GM21717 (cell line): ENCODE measurements around the gene DEFB110.
A peak's percentile ranks its signal among the peaks of the same experiment; 100 is the strongest.

Experiments
- ATAC-seq: cut with Tn5 transposase; IDR thresholded peaks from one replicate; pipeline ENCODE4 v1.9.1; 2021; ENCODE audit warnings: mild to moderate bottlenecking, moderate library complexity; ENCODE audit not compliant: unreplicated experiment

DEFB110 gene

GRCh38 chr6:50021894-50022293 is at the start of gene DEFB110:
Gene DEFB110, minus strand, starts transcription at chr6:50021994. Its CDS starts 59 bp downstream, at chr6:50021935.
- ATAC-seq, result no peak

DNA sequence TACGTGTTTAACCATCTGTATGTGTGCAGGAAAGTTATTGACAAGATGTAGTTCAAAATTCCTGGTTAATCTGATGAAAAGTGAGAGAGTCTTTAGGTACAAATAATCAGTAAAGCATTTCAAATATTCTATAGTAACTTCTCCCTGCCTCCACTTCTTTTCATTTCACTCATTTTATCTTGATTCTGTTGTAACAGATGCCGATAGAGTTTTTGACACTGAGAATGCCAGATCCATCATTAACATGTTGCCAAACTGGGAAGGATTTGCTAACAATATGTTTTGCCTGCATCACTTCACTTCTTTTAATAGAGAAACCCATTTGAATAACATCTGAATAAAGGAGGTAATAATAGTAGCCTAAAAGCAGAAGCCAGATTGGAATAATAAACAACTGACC is 48.3 kb upstream of the DEFB110 start:
- ATAC-seq, result no peak

DNA sequence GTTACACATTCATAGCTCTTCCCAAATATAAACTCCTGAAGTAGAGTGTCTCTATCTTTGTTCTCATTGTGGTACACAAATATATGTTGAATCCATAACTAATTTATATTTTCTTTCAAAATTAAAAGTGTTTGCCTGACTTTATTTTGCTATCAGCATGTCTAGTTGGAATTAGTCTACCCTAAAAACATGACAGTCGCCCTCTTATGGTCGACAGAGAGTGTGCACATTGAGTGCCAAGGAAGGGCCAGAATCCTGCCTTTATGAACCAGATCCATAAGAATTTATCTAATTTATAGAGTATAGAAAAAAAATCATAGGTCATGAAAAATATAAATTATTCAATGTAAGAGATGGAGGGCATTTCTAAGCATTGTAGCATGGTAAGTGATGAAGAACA is 40.3 kb upstream of the DEFB110 start:
- ATAC-seq, result no peak

GRCh38 chr6:50056242-50056641 is 34.4 kb upstream of the DEFB110 start:
- peak; percentile 68 for ATAC-seq

DNA sequence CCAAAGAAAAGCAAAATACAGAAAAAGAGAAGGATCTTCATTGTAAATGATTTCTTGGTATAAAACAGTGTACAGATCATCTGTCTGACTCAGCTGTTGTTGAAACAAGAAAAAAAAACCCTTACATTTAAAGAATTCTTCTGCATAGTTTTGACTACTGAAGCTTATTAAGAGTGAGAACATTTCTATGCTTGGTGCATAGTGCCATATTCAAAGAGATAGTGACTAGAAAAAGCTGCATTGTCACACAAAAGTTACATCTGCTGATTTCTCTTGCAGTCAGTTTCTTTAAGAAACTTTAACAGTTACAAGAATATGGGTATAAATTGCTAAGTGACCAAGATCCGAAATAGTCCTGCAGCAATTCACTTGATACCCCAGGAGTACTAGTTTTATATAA is 28.0 kb upstream of the DEFB110 start, which contains the start of gene DEFB112:
TSS of gene DEFB112 (minus strand) at position 101 of the 400 bp plus-strand sequence. CDS start at position 41, 60 bp downstream.
- ATAC-seq, result no peak

DNA sequence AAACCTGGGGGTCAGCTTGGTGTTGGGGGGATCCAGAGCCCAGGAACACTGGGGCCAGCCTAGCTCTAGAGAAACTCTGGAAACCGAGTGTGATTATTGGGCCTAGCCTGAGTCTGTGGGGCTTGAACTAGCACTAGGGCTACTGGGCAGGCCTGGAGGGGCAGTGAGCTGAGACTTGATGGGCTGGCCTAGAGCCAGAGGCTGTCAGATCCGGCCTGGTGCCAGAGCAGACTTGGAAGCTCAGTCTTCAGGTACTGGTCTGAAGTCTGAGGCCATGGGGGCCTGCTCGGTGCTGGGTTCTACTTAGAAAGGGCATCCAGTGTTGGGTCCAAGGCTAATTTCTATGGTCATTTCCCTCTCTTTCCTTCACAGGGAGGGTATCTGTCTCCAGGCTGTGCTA is 25.2 kb upstream of the DEFB110 start:
- no peak for ATAC-seq

GRCh38 chr6:50030777-50031562 is 9.2 kb upstream of the DEFB110 start:
- ATAC-seq, result no peak

GRCh38 chr6:50030350-50030749 is 8.6 kb upstream of the DEFB110 start:
- ATAC-seq, result no peak

- ATAC-seq, result no peak
Measured at GRCh38 chr6:50025258-50025657, 3.5 kb upstream of the DEFB110 start.

GRCh38 chr6:50007819-50008218 is 14.0 kb downstream of the DEFB110 start:
- no peak for ATAC-seq

DNA sequence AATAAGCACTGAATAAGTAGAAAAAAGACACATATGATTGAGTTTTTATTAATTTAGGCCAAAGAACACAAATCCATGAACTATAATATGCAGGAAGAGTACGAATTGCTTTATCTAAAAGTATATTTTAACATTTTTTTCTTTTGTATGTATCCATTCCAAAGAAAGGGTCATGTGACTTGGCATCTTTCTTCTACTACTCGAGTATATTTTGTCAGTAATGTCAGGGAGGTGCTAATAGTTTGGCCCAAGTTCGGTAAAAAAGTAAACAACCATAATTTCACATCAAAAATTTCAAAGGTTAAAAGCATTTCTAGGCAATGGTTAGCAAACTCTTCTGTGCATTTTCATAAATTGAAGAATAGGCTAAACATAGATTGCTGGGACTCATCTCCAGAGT is 18.7 kb downstream of the DEFB110 start:
- ATAC-seq, result no peak

GRCh38 chr6:49995278-49995677 is 26.5 kb downstream of the DEFB110 start:
- no peak for ATAC-seq

- ATAC-seq, result no peak
Measured at GRCh38 chr6:49988900-49989299, 32.9 kb downstream of the DEFB110 start.

DNA sequence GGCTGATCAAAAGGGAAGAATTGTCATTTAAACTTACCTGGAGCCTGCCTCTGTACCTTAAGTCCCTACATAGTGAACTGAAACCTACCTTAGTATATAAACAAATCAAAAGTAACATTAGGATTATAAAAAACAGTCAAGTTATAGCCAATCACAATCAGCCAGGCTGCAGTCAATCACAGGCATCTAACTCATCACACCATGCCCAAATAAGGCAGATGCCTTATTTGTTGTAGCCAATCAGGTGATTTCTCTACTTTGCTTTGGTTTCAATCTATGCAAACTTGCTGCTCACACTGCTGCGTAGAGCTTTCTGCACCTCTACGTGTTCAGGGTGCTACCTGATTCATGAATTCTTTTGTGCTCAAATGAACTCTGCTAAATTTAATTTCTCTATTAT is 34.0 kb downstream of the DEFB110 start:
- ATAC-seq, result no peak

DNA sequence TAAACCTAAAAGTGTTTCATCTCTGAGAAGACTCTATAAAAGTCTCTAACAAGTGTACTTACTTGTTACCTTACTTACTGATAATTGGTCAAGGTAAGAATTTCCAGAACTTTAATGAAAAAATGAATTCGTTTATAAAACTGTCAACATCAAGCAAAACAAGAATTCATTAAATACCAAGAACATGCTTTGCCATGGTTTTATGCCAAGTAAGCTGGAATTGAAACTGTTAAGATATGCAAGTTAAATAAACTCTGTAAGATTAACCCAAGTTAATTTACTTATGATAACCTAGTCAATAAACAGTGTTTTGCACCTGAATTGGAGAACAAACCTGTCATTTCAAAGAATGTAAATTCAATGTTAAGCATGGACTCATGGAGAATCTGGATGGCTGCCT is 35.2 kb downstream of the DEFB110 start:
- no peak for ATAC-seq

GRCh38 chr6:49982046-49982445 is 39.7 kb downstream of the DEFB110 start:
- ATAC-seq, result no peak

DNA sequence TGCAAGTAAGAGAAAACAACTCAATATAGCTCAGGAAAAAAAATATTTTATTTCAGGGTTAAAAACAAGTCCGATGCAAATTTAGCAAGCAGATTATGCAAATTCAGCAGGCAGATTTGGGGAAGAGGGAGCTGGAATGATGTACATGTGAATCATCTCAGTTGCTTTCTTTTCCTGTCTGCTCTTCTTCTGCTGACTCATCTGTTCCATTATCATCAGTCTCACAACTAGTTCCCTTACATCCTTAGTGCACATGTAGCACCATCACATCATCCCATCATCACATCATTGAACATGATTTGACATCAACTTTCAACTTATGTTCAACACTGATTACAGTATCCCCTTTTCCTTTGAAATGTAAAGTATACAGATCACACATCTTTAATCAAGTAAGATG is 40.9 kb downstream of the DEFB110 start:
- ATAC-seq, result peak; percentile 69

DNA sequence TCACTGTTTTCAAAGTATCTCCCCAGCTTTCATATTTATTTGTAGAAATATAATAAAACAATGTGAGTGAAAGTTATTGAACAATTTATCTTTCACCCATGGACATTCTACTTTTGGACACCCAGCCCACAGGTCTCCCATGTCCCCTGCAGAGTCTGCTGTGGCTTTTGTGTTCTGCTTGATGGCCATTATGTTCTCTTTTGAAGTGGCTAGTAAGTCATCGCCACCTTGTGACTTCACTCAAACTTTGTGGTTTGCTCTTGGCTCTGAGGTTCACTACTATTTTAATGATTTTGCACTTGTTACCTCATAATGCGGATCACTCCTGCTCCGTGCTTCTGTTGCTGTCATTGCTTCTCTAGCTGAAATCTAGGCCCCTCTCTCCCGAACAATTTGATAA is 42.2 kb downstream of the DEFB110 start:
- peak; percentile 42 for ATAC-seq

- peak; percentile 44 for ATAC-seq
Measured at GRCh38 chr6:49978332-49979226, 43.2 kb downstream of the DEFB110 start.

GRCh38 chr6:49969605-49970004 is 52.2 kb downstream of the DEFB110 start, which contains the start of gene DEFB113:
Gene DEFB113, minus strand, starts transcription at chr6:49969625. Its CDS starts 0 bp downstream, at chr6:49969625.
- no peak for ATAC-seq
